Hepatocyte (in vitro differentiated cells): Measurements from ENCODE around the gene PDGFD. TPM values are rescaled to one million over a fixed set of nuclear protein-coding genes. Genes with fewer than 3 reads are reported as not detected.

Source experiments
- DNase-seq: peaks from one replicate; pipeline ENCODE4 v3.0.0-alpha.2; 2016; ENCODE audit warnings: low spot score
- H2AFZ ChIP-seq: fragments of 200-600 bp; sonication (generic); 2 replicates; pipeline ENCODE4 v1.6.0; 2016; ENCODE audit warnings: antibody characterized with exemption, mild to moderate bottlenecking
- H3K27ac ChIP-seq: fragments of 200-600 bp; sonication (generic); 2 replicates; pipeline ENCODE4 v1.5.1; 2016; ENCODE audit warnings: mild to moderate bottlenecking
- H3K27me3 ChIP-seq: fragments of 200-600 bp; sonication (generic); 2 replicates; pipeline ENCODE4 v1.6.1; 2016
- H3K36me3 ChIP-seq: fragments of 200-600 bp; sonication (generic); replicated peaks from 2 replicates; pipeline ENCODE4 v1.5.1; 2016; ENCODE audit warnings: low read depth; ENCODE audit not compliant: insufficient read depth
- H3K4me1 ChIP-seq: fragments of 200-600 bp; sonication (generic); 2 replicates; pipeline ENCODE4 v1.5.1; 2016; ENCODE audit warnings: mild to moderate bottlenecking, moderate library complexity; ENCODE audit not compliant: insufficient read depth
- H3K4me2 ChIP-seq: fragments of 200-600 bp; sonication (generic); 2 replicates; pipeline ENCODE4 v1.6.0; 2016
- H3K4me3 ChIP-seq: fragments of 200-600 bp; sonication (generic); 2 replicates; pipeline ENCODE4 v1.5.1; 2016; ENCODE audit warnings: mild to moderate bottlenecking
- H3K79me2 ChIP-seq: fragments of 200-600 bp; sonication (generic); 2 replicates; pipeline ENCODE4 v1.6.0; 2017; ENCODE audit warnings: mild to moderate bottlenecking
- H3K9me2 ChIP-seq: fragments of 200-600 bp; sonication (generic); replicated peaks from 2 replicates; pipeline ENCODE4 v1.6.0; 2017; ENCODE audit warnings: mild to moderate bottlenecking; ENCODE audit not compliant: insufficient read depth
- H3K9me3 ChIP-seq: fragments of 200-600 bp; sonication (generic); 2 replicates; pipeline ENCODE4 v1.5.1; 2016; ENCODE audit warnings: low read depth, mild to moderate bottlenecking
- H4K20me1 ChIP-seq: fragments of 200-600 bp; sonication (generic); 2 replicates; pipeline ENCODE4 v1.6.0; 2016; ENCODE audit warnings: mild to moderate bottlenecking; ENCODE audit not compliant: insufficient read depth, poor library complexity, severe bottlenecking
- EZH2 ChIP-seq: fragments of 200-600 bp; sonication (generic); IDR thresholded peaks from 2 replicates; pipeline ENCODE4 v1.6.1; 2016; ENCODE audit warnings: antibody characterized with exemption, mild to moderate bottlenecking, borderline replicate concordance
- EZH2phosphoT487 ChIP-seq: fragments of 200-600 bp; sonication (generic); IDR thresholded peaks from one replicate; pipeline ENCODE4 v1.6.1; 2018; ENCODE audit warnings: antibody characterized with exemption, mild to moderate bottlenecking, low read depth, moderate library complexity; ENCODE audit not compliant: unreplicated experiment, severe bottlenecking
- WGBS: methylation state at CpG from one replicate; pipeline ENCODE4 v1.1.6; 2016; ENCODE audit warnings: low lambda C conversion rate; ENCODE audit errors: missing lambda C conversion rate; 5-methylcytosine and 5-hydroxymethylcytosine counted together
- polyA plus RNA-seq: library from polyadenylated mRNA; unstranded; fragments of >200 nt; fragmentation: Nextera tagmentation; extraction: Ambion mirVana; gene quantifications from 2 replicates; pipeline ENCODE4 v1.2.1, GENCODE V29; 2016
- total RNA-seq: library from RNA; depleted of rRNA; stranded (reverse); fragments of >200 nt; gene quantifications from 2 replicates; pipeline ENCODE4 v1.2.3, GENCODE V29; 2014
- TF ChIP-seq, protein P1 (sequence below): fragments of 200-600 bp; sonication (generic); IDR thresholded peaks from 2 replicates; pipeline ENCODE4 v1.5.1; 2016; ENCODE audit warnings: antibody characterized with exemption, mild to moderate bottlenecking; ENCODE audit not compliant: poor library complexity

The PDGFD gene
- total and polyA plus RNA-seq, 2 experiments from 2014 or later: 17.3 to 29.6 TPM

DNA sequence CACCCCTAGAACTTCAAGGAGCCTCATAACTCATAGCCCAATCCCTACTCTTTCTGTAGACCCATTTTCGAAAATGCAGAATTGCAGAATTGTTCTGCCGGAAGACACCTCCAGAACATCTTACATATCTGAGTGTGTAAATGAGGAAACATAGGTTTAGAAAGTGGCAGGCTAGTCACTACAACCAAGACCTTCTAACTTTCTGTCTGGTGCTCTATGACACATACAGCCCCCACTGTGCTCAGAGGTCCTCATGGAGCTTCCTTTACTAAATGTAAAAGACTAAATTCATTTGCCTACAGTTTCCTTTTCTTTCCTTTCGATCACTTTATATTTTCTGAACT, 259.7 kb downstream of the PDGFD start:
- no peak overlapping the region for H3K4me3 ChIP-seq
- H3K27me3 ChIP-seq: no peaks in the 10 kb centered on the region
- H3K36me3 ChIP-seq: no peaks in the 10 kb centered on the region
- H2AFZ ChIP-seq: no peak overlapping the region
- no peaks in the 10 kb centered on the region for H3K79me2 ChIP-seq
- H4K20me1 ChIP-seq: no peaks in the 10 kb centered on the region
- H3K4me1 ChIP-seq: no peaks in the 10 kb centered on the region
- TF ChIP-seq EZH2: no peak
- no peak for TF ChIP-seq EZH2phosphoT487
- DNase-seq: no peak
- H3K4me2 ChIP-seq: no peak overlapping the region
- WGBS: 67% methylated on average over 3 of the region's 3 CpGs
- H3K27ac ChIP-seq: no peak overlapping the region
- no peaks in the 10 kb centered on the region for H3K9me3 ChIP-seq
- no peaks in the 10 kb centered on the region for H3K9me2 ChIP-seq

- H3K4me3 ChIP-seq: no peak overlapping the region
- H3K4me2 ChIP-seq: no peak overlapping the region
- H3K27ac ChIP-seq: no peak overlapping the region
- H3K9me3 ChIP-seq: no peaks in the 10 kb centered on the region
- H2AFZ ChIP-seq: no peak overlapping the region
- H4K20me1 ChIP-seq: no peaks in the 10 kb centered on the region
- H3K36me3 ChIP-seq: no peaks in the 10 kb centered on the region
- H3K4me1 ChIP-seq: no peaks in the 10 kb centered on the region
- no peak for DNase-seq
- WGBS: 82% methylated on average over 2 of the region's 2 CpGs
- H3K79me2 ChIP-seq: no peaks in the 10 kb centered on the region
- H3K27me3 ChIP-seq: no peaks in the 10 kb centered on the region
- TF ChIP-seq EZH2 (no peak), EZH2phosphoT487 (no peak)
- TF ChIP-seq, protein P1, sequence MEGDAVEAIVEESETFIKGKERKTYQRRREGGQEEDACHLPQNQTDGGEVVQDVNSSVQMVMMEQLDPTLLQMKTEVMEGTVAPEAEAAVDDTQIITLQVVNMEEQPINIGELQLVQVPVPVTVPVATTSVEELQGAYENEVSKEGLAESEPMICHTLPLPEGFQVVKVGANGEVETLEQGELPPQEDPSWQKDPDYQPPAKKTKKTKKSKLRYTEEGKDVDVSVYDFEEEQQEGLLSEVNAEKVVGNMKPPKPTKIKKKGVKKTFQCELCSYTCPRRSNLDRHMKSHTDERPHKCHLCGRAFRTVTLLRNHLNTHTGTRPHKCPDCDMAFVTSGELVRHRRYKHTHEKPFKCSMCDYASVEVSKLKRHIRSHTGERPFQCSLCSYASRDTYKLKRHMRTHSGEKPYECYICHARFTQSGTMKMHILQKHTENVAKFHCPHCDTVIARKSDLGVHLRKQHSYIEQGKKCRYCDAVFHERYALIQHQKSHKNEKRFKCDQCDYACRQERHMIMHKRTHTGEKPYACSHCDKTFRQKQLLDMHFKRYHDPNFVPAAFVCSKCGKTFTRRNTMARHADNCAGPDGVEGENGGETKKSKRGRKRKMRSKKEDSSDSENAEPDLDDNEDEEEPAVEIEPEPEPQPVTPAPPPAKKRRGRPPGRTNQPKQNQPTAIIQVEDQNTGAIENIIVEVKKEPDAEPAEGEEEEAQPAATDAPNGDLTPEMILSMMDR: no peak
- H3K9me2 ChIP-seq: no peaks in the 10 kb centered on the region
Observed at GRCh38 chr11:103903621-103904323, 260.2 kb downstream of the PDGFD start.

DNA sequence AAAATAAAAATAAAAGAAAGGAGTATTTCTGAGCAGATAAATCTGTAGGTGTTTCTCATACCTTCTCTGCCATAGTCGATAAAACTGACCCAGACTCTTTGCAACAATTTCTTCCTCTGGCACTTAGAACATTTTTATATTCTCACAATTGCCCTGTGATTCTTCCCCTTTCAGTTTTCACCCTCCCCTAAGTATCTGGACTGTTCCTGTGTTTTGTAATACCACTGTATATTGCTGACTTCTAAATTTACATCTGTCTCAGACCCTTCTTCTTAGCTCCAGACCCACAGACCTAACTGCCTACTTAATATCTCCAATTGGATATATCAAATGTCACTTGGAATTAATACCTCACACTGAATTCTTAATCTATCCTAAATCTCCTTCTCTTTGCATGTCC, 261.0 kb downstream of the PDGFD start:
- 95% methylated on average over 1 of the region's 1 CpG for WGBS
- no peak overlapping the region for H3K27ac ChIP-seq
- no peaks in the 10 kb centered on the region for H3K27me3 ChIP-seq
- H2AFZ ChIP-seq: no peak overlapping the region
- TF ChIP-seq EZH2phosphoT487 (no peak), EZH2 (no peak)
- TF ChIP-seq, protein P1: no peak
- no peaks in the 10 kb centered on the region for H3K36me3 ChIP-seq
- H3K4me1 ChIP-seq: no peaks in the 10 kb centered on the region
- no peak for DNase-seq
- H3K9me2 ChIP-seq: no peaks in the 10 kb centered on the region
- H4K20me1 ChIP-seq: no peaks in the 10 kb centered on the region
- H3K79me2 ChIP-seq: no peaks in the 10 kb centered on the region
- no peak overlapping the region for H3K4me2 ChIP-seq
- no peak overlapping the region for H3K4me3 ChIP-seq
- H3K9me3 ChIP-seq: no peaks in the 10 kb centered on the region

- DNase-seq: no peak
- no peaks in the 10 kb centered on the region for H3K4me1 ChIP-seq
- H2AFZ ChIP-seq: no peak overlapping the region
- TF ChIP-seq EZH2phosphoT487 (no peak), EZH2 (no peak)
- TF ChIP-seq, protein P1: no peak
- H4K20me1 ChIP-seq: no peaks in the 10 kb centered on the region
- H3K36me3 ChIP-seq: no peaks in the 10 kb centered on the region
- H3K4me3 ChIP-seq: no peak overlapping the region
- no peak overlapping the region for H3K27ac ChIP-seq
- H3K9me3 ChIP-seq: no peaks in the 10 kb centered on the region
- H3K27me3 ChIP-seq: no peaks in the 10 kb centered on the region
- H3K4me2 ChIP-seq: no peak overlapping the region
- 81% methylated on average over 1 of the region's 1 CpG for WGBS
- H3K79me2 ChIP-seq: no peaks in the 10 kb centered on the region
- no peaks in the 10 kb centered on the region for H3K9me2 ChIP-seq
Observed at GRCh38 chr11:103901656-103902055, 262.3 kb downstream of the PDGFD start.
